K562 (cell line): Measurements from ENCODE around the gene SYVN1. TPM values are rescaled to one million over a fixed set of nuclear protein-coding genes. Genes with fewer than 3 reads are reported as not detected.

Experiments used
- ATF7 ChIP-seq: fragments of 450-650 bp; IDR thresholded peaks from 2 replicates; pipeline ENCODE4 v1.7.1; 2014; ENCODE audit warnings: mild to moderate bottlenecking, moderate library complexity
- COPS2 ChIP-seq: fragments of 450-650 bp; conservative IDR thresholded peaks from 2 replicates; pipeline ENCODE4 v1.6.1; 2016; ENCODE audit warnings: mild to moderate bottlenecking, moderate library complexity
- JUND ChIP-seq, 2 experiments: IDR thresholded peaks; 2 replicates in 1 of 2; 3 replicates in 1 of 2; pipeline ENCODE4 v1.6.1; 2011; ENCODE audit warnings: borderline replicate concordance in 2 of 2, low read depth in 2 of 2, low read length in 2 of 2, improper control_type of control experiment in 1 of 2, missing biosample characterization in 1 of 2, missing genetic modification characterization in 1 of 2, missing genetic modification reagents in 1 of 2
- MAZ ChIP-seq, 2 experiments: fragments of 450-650 bp in 1 of 2; sonication (generic) in 1 of 2; formaldehyde crosslinking; IDR thresholded peaks in 1 of 2; conservative IDR thresholded peaks in 1 of 2; 2 replicates each; pipeline versions ENCODE4 v1.4.0 to v1.5.0; 2020; ENCODE audit warnings: mild to moderate bottlenecking in 1 of 2, missing genetic modification reagents in 1 of 2
- NR4A1 ChIP-seq, 2 experiments: fragments of 250-450 bp in 1 of 2; fragments of 450-650 bp in 1 of 2; sonication (Bioruptor Pico) in 1 of 2; IDR thresholded peaks; 2 replicates each; pipeline versions ENCODE4 v1.4.0 to v1.6.1; 2016 to 2020; ENCODE audit warnings: mild to moderate bottlenecking in 2 of 2, missing compliant biosample characterization in 1 of 2, missing genetic modification characterization in 1 of 2, moderate library complexity in 1 of 2
- PHF20 ChIP-seq: fragments of 450-650 bp; IDR thresholded peaks from 2 replicates; pipeline ENCODE4 v1.6.1; 2018; ENCODE audit not compliant: partially characterized antibody
- THRAP3 ChIP-seq: fragments of 450-650 bp; IDR thresholded peaks from 2 replicates; pipeline ENCODE4 v1.6.1; 2016; ENCODE audit warnings: mild to moderate bottlenecking, inconsistent platforms, borderline replicate concordance
- ZNF232 ChIP-seq: sonication (generic); formaldehyde crosslinking; IDR thresholded peaks from 2 replicates; pipeline ENCODE4 v1.8.0; 2022; ENCODE audit warnings: mild to moderate bottlenecking, missing genetic modification reagents
- ZNF551 ChIP-seq: fragments of 250-450 bp; sonication (Bioruptor Pico); IDR thresholded peaks from 2 replicates; pipeline ENCODE4 v1.5.0; 2021; ENCODE audit warnings: mild to moderate bottlenecking, moderate library complexity
- ZNF764 ChIP-seq: fragments of 250-450 bp; sonication (Bioruptor Pico); IDR thresholded peaks from 2 replicates; pipeline ENCODE4 v1.4.0; 2020; ENCODE audit warnings: low read depth, mild to moderate bottlenecking, moderate library complexity
- ZNF785 ChIP-seq: fragments of 250-450 bp; sonication (Bioruptor Pico); IDR thresholded peaks from 2 replicates; pipeline ENCODE4 v1.4.0; 2020; ENCODE audit warnings: mild to moderate bottlenecking
- polyA plus RNA-seq, 8 experiments: library from polyadenylated mRNA; depleted of rRNA in 4 of 8; stranded (reverse) in 5 of 8; unstranded in 3 of 8; fragments of >200 nt; fragmentation: Nextera tagmentation in 2 of 8; fragmentation: Illumina TruSeq in 1 of 8; extraction: Ambion mirVana in 2 of 8; extraction: Trizol in 1 of 8; gene quantifications; 2 replicates each; pipeline versions ENCODE4 v1.2.1 to v1.2.3, GENCODE V29; 2011 to 2014; ENCODE audit warnings: inconsistent platforms in 1 of 8, missing spikeins in 1 of 8
- total RNA-seq, 7 experiments: library from RNA; depleted of rRNA in 6 of 7; stranded (reverse); fragments of >200 nt in 6 of 7; fragmentation: Illumina TruSeq in 2 of 7; extraction: Trizol in 2 of 7; gene quantifications; 2 replicates each; pipeline versions ENCODE4 v1.2.1 to v1.2.3, GENCODE V29; 2011 to 2021; ENCODE audit warnings: low replicate concordance in 1 of 7
- TF ChIP-seq, protein P1 (sequence below): fragments of 450-650 bp; formaldehyde crosslinking; IDR thresholded peaks from 2 replicates; pipeline ENCODE4 v1.4.0; 2020; ENCODE audit warnings: mild to moderate bottlenecking, mixed read lengths
- TF ChIP-seq, protein P2 (sequence below): fragments of 250-450 bp; sonication (Bioruptor Pico); IDR thresholded peaks from 2 replicates; pipeline ENCODE4 v1.5.0; 2020; ENCODE audit warnings: mild to moderate bottlenecking, borderline replicate concordance
- TF ChIP-seq, protein P3 (sequence below): fragments of 450-650 bp; formaldehyde crosslinking; IDR thresholded peaks from 2 replicates; pipeline ENCODE4 v1.4.0; 2022; ENCODE audit warnings: missing genetic modification characterization

SYVN1 gene
- total and polyA plus RNA-seq, 9 of the 15 experiments (the other 6 are each of a cell fraction or from before 2014, with no cell fraction given): 0.41 to 47.4 (median 9.9) TPM

DNA sequence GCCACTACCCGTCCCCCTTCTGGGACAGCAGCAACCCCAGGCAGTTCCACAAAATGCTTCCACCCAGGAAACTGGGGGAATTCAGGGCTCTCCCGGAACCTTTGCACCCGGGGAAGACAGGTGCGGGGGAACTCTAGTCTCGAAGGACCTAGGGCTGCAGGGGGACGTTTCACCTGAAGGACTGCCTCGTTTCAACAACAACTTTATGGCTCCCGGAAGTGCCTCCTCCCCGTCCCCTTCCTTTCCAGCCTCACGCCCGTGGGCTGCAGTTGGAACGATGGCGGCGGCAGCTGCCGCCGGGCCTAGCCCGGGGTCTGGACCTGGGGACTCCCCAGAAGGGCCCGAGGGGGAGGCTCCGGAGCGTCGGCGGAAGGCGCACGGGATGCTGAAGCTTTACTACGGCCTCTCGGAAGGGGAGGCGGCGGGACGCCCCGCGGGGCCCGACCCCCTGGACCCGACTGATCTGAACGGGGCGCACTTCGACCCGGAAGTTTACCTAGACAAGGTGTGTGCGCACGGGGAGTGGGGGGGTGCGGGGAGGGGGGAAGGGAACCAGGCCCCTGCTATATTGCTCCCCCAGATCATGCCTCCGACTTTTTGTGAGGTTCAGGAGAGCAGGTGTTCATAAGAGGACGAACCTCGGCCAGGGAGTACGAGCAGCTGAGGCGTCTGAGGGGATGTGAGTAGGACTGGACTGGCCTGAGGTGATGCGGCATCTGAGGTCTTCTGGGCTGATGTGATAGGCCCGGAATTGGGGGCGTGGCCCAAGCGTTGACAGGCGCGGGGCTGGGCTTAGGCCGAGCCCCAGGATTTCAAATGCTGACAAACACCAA, 38.1 kb downstream of the SYVN1 start, which contains the start of gene VPS51 (continued):
- TF ChIP-seq, protein P1, sequence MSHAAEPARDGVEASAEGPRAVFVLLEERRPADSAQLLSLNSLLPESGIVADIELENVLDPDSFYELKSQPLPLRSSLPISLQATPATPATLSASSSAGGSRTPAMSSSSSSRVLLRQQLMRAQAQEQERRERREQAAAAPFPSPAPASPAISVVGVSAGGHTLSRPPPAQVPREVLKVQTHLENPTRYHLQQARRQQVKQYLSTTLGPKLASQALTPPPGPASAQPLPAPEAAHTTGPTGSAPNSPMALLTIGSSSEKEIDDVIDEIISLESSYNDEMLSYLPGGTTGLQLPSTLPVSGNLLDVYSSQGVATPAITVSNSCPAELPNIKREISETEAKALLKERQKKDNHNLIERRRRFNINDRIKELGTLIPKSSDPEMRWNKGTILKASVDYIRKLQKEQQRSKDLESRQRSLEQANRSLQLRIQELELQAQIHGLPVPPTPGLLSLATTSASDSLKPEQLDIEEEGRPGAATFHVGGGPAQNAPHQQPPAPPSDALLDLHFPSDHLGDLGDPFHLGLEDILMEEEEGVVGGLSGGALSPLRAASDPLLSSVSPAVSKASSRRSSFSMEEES (CRISPR knock-in tag): no peak
- peak; percentile 89 to 94 for TF ChIP-seq MAZ (CRISPR knock-in tag; conservative IDR thresholded peaks at IDR 0.05 in 1 of 2, IDR thresholded peaks at IDR 0.05 in 1 of 2)
- TF ChIP-seq ZNF232 (CRISPR knock-in tag): no peak
- no peak for TF ChIP-seq ZNF764 (CRISPR knock-in tag)
- TF ChIP-seq ZNF785: no peak
- TF ChIP-seq PHF20: peak; percentile 100
- no peak for TF ChIP-seq NR4A1 (CRISPR knock-in tag; IDR thresholded peaks at IDR 0.05)
- peak; percentile 90 for TF ChIP-seq NR4A1 (tag; IDR thresholded peaks at IDR 0.05)
- peak; percentile 84 for TF ChIP-seq JUND (IDR thresholded peaks at IDR 0.05; ENCODE audit: borderline replicate concordance, low read depth, low read length)
- peak; percentile 53; the same call in 1 of the 3 replicates for TF ChIP-seq JUND (tag; IDR thresholded peaks at IDR 0.05; ENCODE audit: borderline replicate concordance, low read depth, low read length)
- no peak for TF ChIP-seq COPS2
- TF ChIP-seq, protein P2, sequence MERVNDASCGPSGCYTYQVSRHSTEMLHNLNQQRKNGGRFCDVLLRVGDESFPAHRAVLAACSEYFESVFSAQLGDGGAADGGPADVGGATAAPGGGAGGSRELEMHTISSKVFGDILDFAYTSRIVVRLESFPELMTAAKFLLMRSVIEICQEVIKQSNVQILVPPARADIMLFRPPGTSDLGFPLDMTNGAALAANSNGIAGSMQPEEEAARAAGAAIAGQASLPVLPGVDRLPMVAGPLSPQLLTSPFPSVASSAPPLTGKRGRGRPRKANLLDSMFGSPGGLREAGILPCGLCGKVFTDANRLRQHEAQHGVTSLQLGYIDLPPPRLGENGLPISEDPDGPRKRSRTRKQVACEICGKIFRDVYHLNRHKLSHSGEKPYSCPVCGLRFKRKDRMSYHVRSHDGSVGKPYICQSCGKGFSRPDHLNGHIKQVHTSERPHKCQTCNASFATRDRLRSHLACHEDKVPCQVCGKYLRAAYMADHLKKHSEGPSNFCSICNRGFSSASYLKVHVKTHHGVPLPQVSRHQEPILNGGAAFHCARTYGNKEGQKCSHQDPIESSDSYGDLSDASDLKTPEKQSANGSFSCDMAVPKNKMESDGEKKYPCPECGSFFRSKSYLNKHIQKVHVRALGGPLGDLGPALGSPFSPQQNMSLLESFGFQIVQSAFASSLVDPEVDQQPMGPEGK (CRISPR knock-in tag): no peak
- TF ChIP-seq, protein P3, sequence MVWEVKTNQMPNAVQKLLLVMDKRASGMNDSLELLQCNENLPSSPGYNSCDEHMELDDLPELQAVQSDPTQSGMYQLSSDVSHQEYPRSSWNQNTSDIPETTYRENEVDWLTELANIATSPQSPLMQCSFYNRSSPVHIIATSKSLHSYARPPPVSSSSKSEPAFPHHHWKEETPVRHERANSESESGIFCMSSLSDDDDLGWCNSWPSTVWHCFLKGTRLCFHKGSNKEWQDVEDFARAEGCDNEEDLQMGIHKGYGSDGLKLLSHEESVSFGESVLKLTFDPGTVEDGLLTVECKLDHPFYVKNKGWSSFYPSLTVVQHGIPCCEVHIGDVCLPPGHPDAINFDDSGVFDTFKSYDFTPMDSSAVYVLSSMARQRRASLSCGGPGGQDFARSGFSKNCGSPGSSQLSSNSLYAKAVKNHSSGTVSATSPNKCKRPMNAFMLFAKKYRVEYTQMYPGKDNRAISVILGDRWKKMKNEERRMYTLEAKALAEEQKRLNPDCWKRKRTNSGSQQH (CRISPR knock-in tag): no peak
- peak; percentile 82; the same call in 1 of the 2 replicates for TF ChIP-seq ATF7
- peak; percentile 37; the same call in 1 of the 2 replicates for TF ChIP-seq THRAP3
- TF ChIP-seq ZNF551: no peak
